Measurements from ENCODE around the gene ZNF182.
"Not testable (repeated sequence)": the region's sequence is repeated elsewhere in the genome, so short reads cannot be mapped to it uniquely, and the experiment has no call there.

ZNF182 gene

GRCh38 chrX:48001260-48001659 is 2.5 kb downstream of the ZNF182 start:
- no peak for DNase-seq (ENCODE audit: low read depth)

- DNase-seq (ENCODE audit: low read depth), result no peak
Observed at GRCh38 chrX:47992669-47993068, 11.1 kb downstream of the ZNF182 start.

GRCh38 chrX:47992095-47992380 is 11.8 kb downstream of the ZNF182 start:
- no peak for DNase-seq (ENCODE audit: low read depth)

GRCh38 chrX:47991263-47992094 is 12.3 kb downstream of the ZNF182 start:
- DNase-seq (ENCODE audit: low read depth), result peak; percentile 81

- DNase-seq (ENCODE audit: low read depth), result no peak
Observed at GRCh38 chrX:47976254-47977151, 27.3 kb downstream of the ZNF182 start.

- DNase-seq (ENCODE audit: low read depth), result no peak
Observed at GRCh38 chrX:47973235-47973634, 30.6 kb downstream of the ZNF182 start.

GRCh38 chrX:47965526-47965925 is 38.3 kb downstream of the ZNF182 start:
- DNase-seq (ENCODE audit: low read depth), result not testable (repeated sequence)

- not testable (repeated sequence) for DNase-seq (ENCODE audit: low read depth)
Observed at GRCh38 chrX:47961830-47962229, 42.0 kb downstream of the ZNF182 start.

GRCh38 chrX:47960406-47960805 is 43.4 kb downstream of the ZNF182 start:
- no peak for DNase-seq (ENCODE audit: low read depth)

GRCh38 chrX:47958761-47959342 is 44.9 kb downstream of the ZNF182 start:
- DNase-seq (ENCODE audit: low read depth), result peak; percentile 26

- DNase-seq (ENCODE audit: low read depth), result not testable (repeated sequence)
Observed at GRCh38 chrX:47958206-47958605, 45.6 kb downstream of the ZNF182 start.

GRCh38 chrX:47956016-47956415 is 47.8 kb downstream of the ZNF182 start:
- no peak for DNase-seq (ENCODE audit: low read depth)

GRCh38 chrX:47955295-47955694 is 48.5 kb downstream of the ZNF182 start:
- DNase-seq (ENCODE audit: low read depth), result not testable (repeated sequence)

GRCh38 chrX:47941423-47941822 is 62.4 kb downstream of the ZNF182 start:
- DNase-seq (ENCODE audit: low read depth), result peak; percentile 21

- DNase-seq (ENCODE audit: low read depth), result no peak
Observed at GRCh38 chrX:47940448-47940847, 63.3 kb downstream of the ZNF182 start.

- no peak for DNase-seq (ENCODE audit: low read depth)
Observed at GRCh38 chrX:47936940-47937317, 66.9 kb downstream of the ZNF182 start.

GRCh38 chrX:47936224-47936939 is 67.4 kb downstream of the ZNF182 start:
- DNase-seq (ENCODE audit: low read depth), result no peak

GRCh38 chrX:47933946-47934345 is 69.8 kb downstream of the ZNF182 start:
- no peak for DNase-seq (ENCODE audit: low read depth)

GRCh38 chrX:47931970-47932369 is 71.8 kb downstream of the ZNF182 start:
- DNase-seq (ENCODE audit: low read depth), result not testable (repeated sequence)

- DNase-seq (ENCODE audit: low read depth), result no peak
Observed at GRCh38 chrX:47927212-47927611, 76.6 kb downstream of the ZNF182 start.
